GM23338 (cell line): ENCODE data around the gene C2. TPM values are rescaled to one million over a fixed set of nuclear protein-coding genes. Genes with fewer than 3 reads are reported as not detected.

Experiments
- ATAC-seq: fragments of 200-7000 bp; cut with Tn5 transposase; 3 replicates; pipeline ENCODE4 v1.9.1; 2020
- DNase-seq: peaks from one replicate; pipeline ENCODE4 v3.0.0-alpha.2; 2015; ENCODE audit warnings: low spot score
- H2AFZ ChIP-seq: fragments of 200-600 bp; sonication (generic); 2 replicates; pipeline ENCODE4 v1.8.0; 2016; ENCODE audit warnings: antibody characterized with exemption, mild to moderate bottlenecking, moderate library complexity
- H3F3A ChIP-seq: fragments of 200-600 bp; sonication (generic); replicated peaks from 2 replicates; pipeline ENCODE4 v1.8.0; 2017; ENCODE audit warnings: antibody characterized with exemption, mixed run types, low read depth
- H3K27ac ChIP-seq: fragments of 200-600 bp; sonication (generic); 2 replicates; pipeline ENCODE4 v1.6.1; 2016; ENCODE audit warnings: low read depth
- H3K27me3 ChIP-seq: fragments of 200-600 bp; sonication (generic); 2 replicates; pipeline ENCODE4 v1.8.0; 2016; ENCODE audit warnings: mild to moderate bottlenecking, mixed run types, moderate library complexity; ENCODE audit not compliant: insufficient read depth
- H3K36me3 ChIP-seq: fragments of 200-600 bp; sonication (generic); 2 replicates; pipeline ENCODE4 v1.8.0; 2016; ENCODE audit warnings: mild to moderate bottlenecking; ENCODE audit not compliant: insufficient read depth
- H3K4me1 ChIP-seq: fragments of 200-600 bp; sonication (generic); 2 replicates; pipeline ENCODE4 v1.8.0; 2016; ENCODE audit warnings: mild to moderate bottlenecking, moderate library complexity; ENCODE audit not compliant: insufficient read depth
- H3K4me2 ChIP-seq: fragments of 200-600 bp; sonication (generic); 2 replicates; pipeline ENCODE4 v1.7.1; 2017; ENCODE audit warnings: mixed run types
- H3K4me3 ChIP-seq: fragments of 200-600 bp; sonication (generic); 2 replicates; pipeline ENCODE4 v1.6.1; 2016; ENCODE audit warnings: mixed run types
- H3K79me2 ChIP-seq: fragments of 200-600 bp; sonication (generic); replicated peaks from 2 replicates; pipeline ENCODE4 v1.8.0; 2017; ENCODE audit warnings: mild to moderate bottlenecking; ENCODE audit not compliant: insufficient read depth
- H3K9me2 ChIP-seq: fragments of 200-600 bp; sonication (generic); 2 replicates; pipeline ENCODE4 v1.8.0; 2017; ENCODE audit not compliant: insufficient read depth
- H4K20me1 ChIP-seq: fragments of 200-600 bp; sonication (generic); replicated peaks from 2 replicates; pipeline ENCODE4 v1.8.0; 2017; ENCODE audit warnings: mild to moderate bottlenecking; ENCODE audit not compliant: insufficient read depth
- H3K27ac Mint-ChIP-seq: 2 replicates; pipeline ENCODE4 v1.8.0; 2020; ENCODE audit warnings: inconsistent platforms, mild to moderate bottlenecking, moderate library complexity, mixed read lengths
- H3K27me3 Mint-ChIP-seq: 3 replicates; pipeline ENCODE4 v1.8.0; 2022; ENCODE audit warnings: low read depth, mild to moderate bottlenecking, moderate library complexity, mixed read lengths, inconsistent platforms; ENCODE audit not compliant: insufficient read depth, poor library complexity
- H3K36me3 Mint-ChIP-seq: 3 replicates; pipeline ENCODE4 v1.8.0; 2021; ENCODE audit warnings: low read depth, mild to moderate bottlenecking, inconsistent platforms, moderate library complexity, mixed read lengths
- H3K4me1 Mint-ChIP-seq: 3 replicates; pipeline ENCODE4 v1.8.0; 2020; ENCODE audit warnings: mild to moderate bottlenecking, inconsistent platforms, mixed read lengths
- H3K4me3 Mint-ChIP-seq: 3 replicates; pipeline ENCODE4 v1.8.0; 2021; ENCODE audit warnings: moderate library complexity, mild to moderate bottlenecking, inconsistent platforms, mixed read lengths
- H3K9me3 Mint-ChIP-seq: 3 replicates; pipeline ENCODE4 v1.8.0; 2020; ENCODE audit warnings: moderate library complexity, mild to moderate bottlenecking, inconsistent platforms, mixed read lengths
- CREB1 ChIP-seq: fragments of 250-450 bp; sonication (Bioruptor Pico); IDR thresholded peaks from 2 replicates; pipeline ENCODE4 v1.5.0; 2020; ENCODE audit warnings: low read depth, mild to moderate bottlenecking, moderate library complexity
- CTCF ChIP-seq, 2 experiments: fragments of 200-600 bp in 1 of 2; sonication (generic) in 1 of 2; conservative IDR thresholded peaks; 2 replicates each; pipeline versions ENCODE4 v1.5.1 to v1.6.1; 2016 to 2017; ENCODE audit warnings: antibody characterized with exemption in 2 of 2, low read depth in 2 of 2, mild to moderate bottlenecking in 2 of 2, moderate library complexity in 1 of 2
- ETS1 ChIP-seq: IDR thresholded peaks from 2 replicates; pipeline ENCODE4 v1.6.1; 2016; ENCODE audit warnings: antibody characterized with exemption
- EZH2 ChIP-seq: fragments of 200-600 bp; sonication (generic); IDR thresholded peaks from one replicate; pipeline ENCODE4 v1.8.0; 2017; ENCODE audit warnings: antibody characterized with exemption, mild to moderate bottlenecking, low read depth; ENCODE audit not compliant: unreplicated experiment
- EZH2phosphoT487 ChIP-seq: fragments of 200-600 bp; sonication (generic); IDR thresholded peaks from one replicate; pipeline ENCODE4 v1.8.1; 2018; ENCODE audit warnings: antibody characterized with exemption; ENCODE audit not compliant: unreplicated experiment
- JUNB ChIP-seq: IDR thresholded peaks from one replicate; pipeline ENCODE4 v1.6.1; 2016; ENCODE audit warnings: antibody characterized with exemption; ENCODE audit not compliant: unreplicated experiment
- NANOG ChIP-seq: IDR thresholded peaks from 2 replicates; pipeline ENCODE4 v1.6.1; 2016; ENCODE audit warnings: antibody characterized with exemption, borderline replicate concordance
- POLR2AphosphoS5 ChIP-seq: IDR thresholded peaks from 2 replicates; pipeline ENCODE4 v1.6.1; 2016; ENCODE audit warnings: antibody characterized with exemption, low read depth
- REST ChIP-seq: IDR thresholded peaks from one replicate; pipeline ENCODE4 v1.6.1; 2018; ENCODE audit warnings: antibody characterized with exemption; ENCODE audit not compliant: unreplicated experiment
- STAT1 ChIP-seq: IDR thresholded peaks from one replicate; pipeline ENCODE4 v1.6.1; 2016; ENCODE audit warnings: antibody characterized with exemption; ENCODE audit not compliant: unreplicated experiment
- ZNF114 ChIP-seq: fragments of 250-450 bp; sonication (Bioruptor Pico); IDR thresholded peaks from 2 replicates; pipeline ENCODE4 v1.5.0; 2020; ENCODE audit warnings: mild to moderate bottlenecking, moderate library complexity
- ZNF331 ChIP-seq: fragments of 250-450 bp; sonication (Bioruptor Pico); IDR thresholded peaks from 2 replicates; pipeline ENCODE4 v1.5.0; 2020; ENCODE audit warnings: low read depth, mild to moderate bottlenecking, moderate library complexity
- ZNF462 ChIP-seq: fragments of 250-450 bp; sonication (Bioruptor Pico); IDR thresholded peaks from 2 replicates; pipeline ENCODE4 v1.5.0; 2020; ENCODE audit warnings: mild to moderate bottlenecking, moderate library complexity
- polyA plus RNA-seq: library from polyadenylated mRNA; unstranded; fragments of >200 nt; fragmentation: Nextera tagmentation; extraction: Ambion mirVana; gene quantifications from 2 replicates; pipeline ENCODE4 v1.2.1, GENCODE V29; 2016
- total RNA-seq: library from RNA; depleted of rRNA; stranded (reverse); fragments of >200 nt; shearing (Covaris generic); gene quantifications from 2 replicates; pipeline ENCODE4 v1.2.3, GENCODE V29; 2014

The C2 gene
- total and polyA plus RNA-seq, 2 experiments from 2014 or later = 0.16 to 1.7 TPM

- Mint-ChIP-seq H3K27me3 (peaks cover 23% of the 10 kb centered on the region), H3K4me1 (peaks cover 30% of the 10 kb centered on the region), H3K9me3 (no peaks in the 10 kb centered on the region), H3K36me3 (peaks cover 28% of the 10 kb centered on the region), H3K27ac (peak overlapping the region; percentile 81; the same call in 1 of the 2 replicates), H3K4me3 (peak overlapping the region; percentile 79)
- Histone ChIP-seq H3F3A (peaks cover 10% of the 10 kb centered on the region; the same call in 1 of the 2 replicates), H3K27ac (peak overlapping the region; percentile 50; the same call in 1 of the 2 replicates), H3K36me3 (peaks cover 2% of the 10 kb centered on the region; the same call in 1 of the 2 replicates), H2AFZ (no peak overlapping the region), H3K4me1 (peaks cover 18% of the 10 kb centered on the region; the same call in 1 of the 2 replicates), H3K9me2 (no peaks in the 10 kb centered on the region), H3K4me2 (peak overlapping the region; percentile 94), H3K79me2 (peaks cover 9% of the 10 kb centered on the region; the same call in 1 of the 2 replicates), H3K4me3 (peak overlapping the region; percentile 80), H4K20me1 (peaks cover 5% of the 10 kb centered on the region; the same call in 1 of the 2 replicates), H3K27me3 (no peaks in the 10 kb centered on the region)
- DNase-seq = peak; percentile 64
- no peak for TF ChIP-seq ZNF114 (CRISPR knock-in tag)
- no peak for TF ChIP-seq NANOG
- no peak for TF ChIP-seq CTCF (conservative IDR thresholded peaks at IDR 0.05; ENCODE audit: low read depth in 2 of 2)
- no peak for TF ChIP-seq EZH2phosphoT487
- no peak for TF ChIP-seq STAT1
- TF ChIP-seq REST = no peak
- TF ChIP-seq ZNF462 = no peak
- TF ChIP-seq JUNB = no peak
- no peak for TF ChIP-seq CREB1
- no peak for TF ChIP-seq ETS1
- no peak for TF ChIP-seq EZH2
- no peak; the same call in 1 of the 2 replicates for TF ChIP-seq POLR2AphosphoS5
- TF ChIP-seq ZNF331 (CRISPR knock-in tag) = no peak
- ATAC-seq = peak; percentile 7
These were observed 26.6 kb upstream of the C2 start for GRCh38 chr6:31900917-31901414.
